Skeletal muscle tissue (tissue), 4 donors: ENCODE results near the gene DSC3. TPM values are rescaled to one million over a fixed set of nuclear protein-coding genes. Genes with fewer than 3 reads are reported as not detected.
"Not testable (repeated sequence)": the region's sequence is repeated elsewhere in the genome, so short reads cannot be mapped to it uniquely, and the experiment has no call there.

Experiments
- H3K27ac ChIP-seq: one replicate; pipeline ENCODE4 v1.7.0; 2013; ENCODE audit warnings: mild to moderate bottlenecking, low read depth, low read length, inconsistent platforms
- H3K27me3 ChIP-seq, 3 donors: one replicate each; pipeline ENCODE4 v1.7.0; 2013; ENCODE audit warnings: low read length in 3 of 3; ENCODE audit not compliant: control insufficient read depth in 3 of 3, insufficient read depth in 3 of 3
- H3K36me3 ChIP-seq, 3 donors: one replicate each; pipeline ENCODE4 v1.7.0; 2013; ENCODE audit warnings: low read length in 3 of 3; ENCODE audit not compliant: control insufficient read depth in 3 of 3, insufficient read depth in 3 of 3
- H3K4me1 ChIP-seq, 3 donors: one replicate each; pipeline ENCODE4 v1.7.0; 2013; ENCODE audit warnings: low read length in 3 of 3, mild to moderate bottlenecking in 3 of 3; ENCODE audit not compliant: control insufficient read depth in 3 of 3, insufficient read depth in 3 of 3
- H3K4me3 ChIP-seq, 3 donors: one replicate each; pipeline ENCODE4 v1.7.0; 2013; ENCODE audit warnings: low read length in 3 of 3
- H3K9ac ChIP-seq, 3 donors: one replicate each; pipeline ENCODE4 v1.7.0; 2013; ENCODE audit warnings: low read length in 3 of 3, mild to moderate bottlenecking in 3 of 3, moderate library complexity in 2 of 3, low read depth in 1 of 3
- H3K9me3 ChIP-seq, 3 donors: one replicate each; pipeline ENCODE4 v1.7.0; 2013; ENCODE audit warnings: low read length in 3 of 3; ENCODE audit not compliant: control insufficient read depth in 3 of 3
- total RNA-seq: library from RNA; depleted of rRNA; stranded (reverse); fragments of >200 nt; gene quantifications from one replicate; pipeline ENCODE4 v1.2.3, GENCODE V29; 2014
- donor health status: Osteomylitis.

DSC3 gene
- total RNA-seq, 1 donor from 2014 or later, result under 0.01 TPM

- H3K27ac ChIP-seq, H3K4me3 ChIP-seq, H3K9ac ChIP-seq, H3K36me3 ChIP-seq, H3K9me3 ChIP-seq, H3K4me1 ChIP-seq, H3K27me3 ChIP-seq: not testable (repeated sequence)
Measured at GRCh38 chr18:31011455-31011854, 31.1 kb downstream of the DSC3 start.

- Histone ChIP-seq H3K9ac (no peak overlapping the region), H3K27ac (no peak overlapping the region), H3K4me1 (no peaks in the 10 kb centered on the region), H3K4me3 (no peak overlapping the region), H3K36me3 (no peaks in the 10 kb centered on the region), H3K9me3 (no peaks in the 10 kb centered on the region), H3K27me3 (no peaks in the 10 kb centered on the region)
Measured at GRCh38 chr18:31010601-31011000, 31.9 kb downstream of the DSC3 start.

- H3K4me1 ChIP-seq, result no peaks in the 10 kb centered on the region
- no peak overlapping the region for H3K27ac ChIP-seq
- H3K4me3 ChIP-seq, result no peak overlapping the region
- H3K9ac ChIP-seq, result no peak overlapping the region
- H3K9me3 ChIP-seq, result no peaks in the 10 kb centered on the region
- no peaks in the 10 kb centered on the region for H3K27me3 ChIP-seq
- no peaks in the 10 kb centered on the region for H3K36me3 ChIP-seq
Measured at GRCh38 chr18:30999887-31000628, 42.5 kb downstream of the DSC3 start.

- H3K9me3 ChIP-seq, result no peaks in the 10 kb centered on the region
- no peaks in the 10 kb centered on the region for H3K27me3 ChIP-seq
- H3K36me3 ChIP-seq, result no peaks in the 10 kb centered on the region
- H3K27ac ChIP-seq, result no peak overlapping the region
- H3K9ac ChIP-seq, result no peak overlapping the region
- no peak overlapping the region for H3K4me3 ChIP-seq
- no peaks in the 10 kb centered on the region for H3K4me1 ChIP-seq
Measured at GRCh38 chr18:30999186-30999585, 43.4 kb downstream of the DSC3 start.

- Histone ChIP-seq H3K4me3 (no peak overlapping the region), H3K4me1 (no peaks in the 10 kb centered on the region), H3K9me3 (no peaks in the 10 kb centered on the region), H3K9ac (no peak overlapping the region), H3K27ac (no peak overlapping the region), H3K27me3 (no peaks in the 10 kb centered on the region), H3K36me3 (no peaks in the 10 kb centered on the region)
Measured at GRCh38 chr18:30997223-30997622, 45.3 kb downstream of the DSC3 start.

- no peak overlapping the region for H3K4me3 ChIP-seq
- H3K36me3 ChIP-seq, result no peaks in the 10 kb centered on the region
- H3K27me3 ChIP-seq, result no peaks in the 10 kb centered on the region
- no peak overlapping the region for H3K9ac ChIP-seq
- H3K27ac ChIP-seq, result no peak overlapping the region
- no peaks in the 10 kb centered on the region for H3K4me1 ChIP-seq
- H3K9me3 ChIP-seq, result no peaks in the 10 kb centered on the region
Measured at GRCh38 chr18:30992231-30992630, 50.3 kb downstream of the DSC3 start.

- Histone ChIP-seq H3K4me1 (no peaks in the 10 kb centered on the region), H3K36me3 (no peaks in the 10 kb centered on the region), H3K27me3 (no peaks in the 10 kb centered on the region), H3K9me3 (no peaks in the 10 kb centered on the region), H3K9ac (no peak overlapping the region), H3K4me3 (no peak overlapping the region), H3K27ac (no peak overlapping the region)
Measured at GRCh38 chr18:30991397-30991796, 51.1 kb downstream of the DSC3 start.

- H3K36me3 ChIP-seq, result no peaks in the 10 kb centered on the region
- peaks cover 0 to 2% (median 0%) of the 10 kb centered on the region in 3 donors for H3K27me3 ChIP-seq
- no peaks in the 10 kb centered on the region for H3K4me1 ChIP-seq
- no peak overlapping the region for H3K4me3 ChIP-seq
- H3K9me3 ChIP-seq, result no peaks in the 10 kb centered on the region
- H3K27ac ChIP-seq, result no peak overlapping the region
- H3K9ac ChIP-seq, result no peak overlapping the region
Measured at GRCh38 chr18:30989141-30989540, 53.4 kb downstream of the DSC3 start.

- Histone ChIP-seq H3K27me3 (peaks cover 0 to 2% (median 0%) of the 10 kb centered on the region in 3 donors), H3K36me3 (no peaks in the 10 kb centered on the region), H3K4me3 (no peak overlapping the region), H3K9ac (no peak overlapping the region), H3K4me1 (no peaks in the 10 kb centered on the region), H3K27ac (no peak overlapping the region), H3K9me3 (no peaks in the 10 kb centered on the region)
Measured at GRCh38 chr18:30988440-30988839, 54.1 kb downstream of the DSC3 start.

GRCh38 chr18:30987467-30988241, 54.9 kb downstream of the DSC3 start:
- Histone ChIP-seq H3K27me3 (peaks cover 0 to 2% (median 0%) of the 10 kb centered on the region in 3 donors), H3K36me3 (no peaks in the 10 kb centered on the region), H3K9me3 (no peaks in the 10 kb centered on the region), H3K4me1 (no peaks in the 10 kb centered on the region), H3K27ac (no peak overlapping the region), H3K4me3 (no peak overlapping the region), H3K9ac (no peak overlapping the region)
